Measurements from ENCODE around the gene MYL10. TPM values are rescaled to one million over a fixed set of nuclear protein-coding genes. Genes with fewer than 3 reads are reported as not detected.

Gene MYL10
- total RNA-seq, 4 donors from 2014 or later: not detected

GRCh38 chr7:101618207-101618839 is 10.8 kb downstream of the MYL10 start:
- DNase-seq (ENCODE audit: extremely low spot score): no peak
- Histone ChIP-seq H3K4me1 (no peaks in the 10 kb centered on the region), H3K36me3 (no peaks in the 10 kb centered on the region), H3K9me3 (no peaks in the 10 kb centered on the region), H3K27me3 (peaks cover 0 to 47% (median 0%) of the 10 kb centered on the region in 4 donors), H3K4me3 (no peak overlapping the region), H3K27ac (replicated peaks in 1 of 4) (no peak overlapping the region)
- 87% methylated on average over 7 of the region's 20 CpGs for WGBS
- TF ChIP-seq, protein P1, sequence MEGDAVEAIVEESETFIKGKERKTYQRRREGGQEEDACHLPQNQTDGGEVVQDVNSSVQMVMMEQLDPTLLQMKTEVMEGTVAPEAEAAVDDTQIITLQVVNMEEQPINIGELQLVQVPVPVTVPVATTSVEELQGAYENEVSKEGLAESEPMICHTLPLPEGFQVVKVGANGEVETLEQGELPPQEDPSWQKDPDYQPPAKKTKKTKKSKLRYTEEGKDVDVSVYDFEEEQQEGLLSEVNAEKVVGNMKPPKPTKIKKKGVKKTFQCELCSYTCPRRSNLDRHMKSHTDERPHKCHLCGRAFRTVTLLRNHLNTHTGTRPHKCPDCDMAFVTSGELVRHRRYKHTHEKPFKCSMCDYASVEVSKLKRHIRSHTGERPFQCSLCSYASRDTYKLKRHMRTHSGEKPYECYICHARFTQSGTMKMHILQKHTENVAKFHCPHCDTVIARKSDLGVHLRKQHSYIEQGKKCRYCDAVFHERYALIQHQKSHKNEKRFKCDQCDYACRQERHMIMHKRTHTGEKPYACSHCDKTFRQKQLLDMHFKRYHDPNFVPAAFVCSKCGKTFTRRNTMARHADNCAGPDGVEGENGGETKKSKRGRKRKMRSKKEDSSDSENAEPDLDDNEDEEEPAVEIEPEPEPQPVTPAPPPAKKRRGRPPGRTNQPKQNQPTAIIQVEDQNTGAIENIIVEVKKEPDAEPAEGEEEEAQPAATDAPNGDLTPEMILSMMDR (IDR thresholded peaks at IDR 0.05): no peak
- TF ChIP-seq POLR2AphosphoS5 (IDR thresholded peaks at IDR 0.05) (no peak), POLR2A (IDR thresholded peaks at IDR 0.05; ENCODE audit: low read depth) (no peak), EP300 (IDR thresholded peaks at IDR 0.05) (no peak)
- intact Hi-C loops (cut with DNase I): no loop called here

- 87% methylated on average over 4 of the region's 4 CpGs for WGBS
- peaks cover 0 to 41% (median 0%) of the 10 kb centered on the region in 4 donors for H3K27me3 ChIP-seq
- no peaks in the 10 kb centered on the region for H3K9me3 ChIP-seq
- TF ChIP-seq, protein P1 (IDR thresholded peaks at IDR 0.05): no peak
- TF ChIP-seq POLR2A (IDR thresholded peaks at IDR 0.05; ENCODE audit: low read depth) (no peak), POLR2AphosphoS5 (IDR thresholded peaks at IDR 0.05) (no peak), EP300 (IDR thresholded peaks at IDR 0.05) (no peak)
- intact Hi-C loops (cut with DNase I): no loop called here
- no peak overlapping the region for H3K27ac ChIP-seq (replicated peaks in 1 of 4)
- H3K4me3 ChIP-seq: no peak overlapping the region
- no peak for DNase-seq (ENCODE audit: extremely low spot score)
- H3K36me3 ChIP-seq: no peaks in the 10 kb centered on the region
- H3K4me1 ChIP-seq: no peaks in the 10 kb centered on the region
These were observed 11.5 kb downstream of the MYL10 start for GRCh38 chr7:101617451-101618206.

GRCh38 chr7:101615446-101615845 is 13.7 kb downstream of the MYL10 start:
- DNase-seq (ENCODE audit: extremely low spot score): no peak
- no peaks in the 10 kb centered on the region for H3K4me1 ChIP-seq
- intact Hi-C loops (cut with DNase I): no loop called here
- no peak for TF ChIP-seq POLR2AphosphoS5 (IDR thresholded peaks at IDR 0.05)
- TF ChIP-seq EP300 (IDR thresholded peaks at IDR 0.05): no peak
- TF ChIP-seq, protein P1 (IDR thresholded peaks at IDR 0.05): no peak
- no peak for TF ChIP-seq POLR2A (IDR thresholded peaks at IDR 0.05; ENCODE audit: low read depth)
- H3K27ac ChIP-seq (replicated peaks in 1 of 4): no peak overlapping the region
- no peaks in the 10 kb centered on the region for H3K36me3 ChIP-seq
- no peak overlapping the region for H3K4me3 ChIP-seq
- WGBS: 88% methylated on average over 8 of the region's 8 CpGs
- peaks cover 0 to 25% (median 0%) of the 10 kb centered on the region in 4 donors for H3K27me3 ChIP-seq
- no peaks in the 10 kb centered on the region for H3K9me3 ChIP-seq

DNA sequence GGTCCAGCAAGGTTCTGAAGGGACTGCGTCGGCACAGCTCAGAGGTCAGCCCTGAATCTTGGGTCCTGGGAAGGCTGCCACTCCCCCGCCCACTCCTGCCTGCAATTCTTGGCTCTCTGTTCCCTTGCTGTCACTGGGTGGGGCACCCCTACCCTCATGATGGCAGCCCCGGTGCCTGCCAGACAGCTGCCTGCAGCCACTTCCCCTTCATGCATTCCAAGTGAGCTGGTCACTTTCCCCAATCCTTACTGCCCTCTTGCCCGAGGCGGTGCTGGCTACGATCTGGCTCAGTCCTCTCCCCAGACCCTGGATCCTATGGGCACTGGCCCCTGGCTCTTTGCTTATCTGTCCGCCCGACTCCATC is 14.2 kb downstream of the MYL10 start:
- WGBS: 68% methylated on average over 9 of the region's 9 CpGs
- TF ChIP-seq EP300 (IDR thresholded peaks at IDR 0.05) (no peak), POLR2AphosphoS5 (IDR thresholded peaks at IDR 0.05) (no peak), POLR2A (IDR thresholded peaks at IDR 0.05; ENCODE audit: low read depth) (no peak)
- TF ChIP-seq, protein P1 (IDR thresholded peaks at IDR 0.05): no peak
- H3K4me3 ChIP-seq: no peak overlapping the region
- intact Hi-C loops (cut with DNase I): no loop called here
- no peak for DNase-seq (ENCODE audit: extremely low spot score)
- H3K36me3 ChIP-seq: no peaks in the 10 kb centered on the region
- H3K27ac ChIP-seq (replicated peaks in 1 of 4): no peak overlapping the region
- H3K27me3 ChIP-seq: peaks cover 0 to 25% (median 0%) of the 10 kb centered on the region in 4 donors
- no peaks in the 10 kb centered on the region for H3K9me3 ChIP-seq
- H3K4me1 ChIP-seq: no peaks in the 10 kb centered on the region
